Measurements from ENCODE around the gene SMIM32. TPM values are rescaled to one million over a fixed set of nuclear protein-coding genes. Genes with fewer than 3 reads are reported as not detected.

The SMIM32 gene
- total and polyA plus RNA-seq, 12 donors: not detected

DNA sequence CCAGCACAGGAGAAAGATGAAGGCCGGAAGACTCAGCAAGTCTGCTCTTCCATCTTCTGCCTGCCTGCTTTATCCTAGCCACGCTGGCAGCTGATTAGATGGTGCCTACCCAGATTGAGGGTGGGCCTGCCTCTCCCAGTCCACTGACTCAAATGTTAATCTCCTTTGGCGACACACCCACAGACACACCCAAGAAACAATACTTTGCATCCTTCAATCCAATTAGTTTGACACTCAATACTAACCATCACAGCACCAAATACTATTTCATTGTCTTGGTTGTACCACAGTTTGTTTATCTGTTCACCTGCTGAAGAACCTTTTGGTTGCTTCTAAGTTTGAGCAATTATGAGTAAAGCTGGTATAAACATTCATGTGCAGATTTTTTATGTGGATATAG, 23.7 kb downstream of the SMIM32 start:
- no peak overlapping the region for H3K4me3 ChIP-seq
- intact Hi-C loops (cut with DNase I): no loop called here
- 95 to 100% (median 98%) methylated on average over 3 of the region's 3 CpGs for WGBS, 4 donors
- no peaks in the 10 kb centered on the region for H3K4me1 ChIP-seq (replicated peaks in 1 of 2)
- H3K27me3 ChIP-seq: no peaks in the 10 kb centered on the region
- DNase-seq: no peak
- TF ChIP-seq POLR2A (IDR thresholded peaks at IDR 0.05): no peak
- TF ChIP-seq, protein P1, sequence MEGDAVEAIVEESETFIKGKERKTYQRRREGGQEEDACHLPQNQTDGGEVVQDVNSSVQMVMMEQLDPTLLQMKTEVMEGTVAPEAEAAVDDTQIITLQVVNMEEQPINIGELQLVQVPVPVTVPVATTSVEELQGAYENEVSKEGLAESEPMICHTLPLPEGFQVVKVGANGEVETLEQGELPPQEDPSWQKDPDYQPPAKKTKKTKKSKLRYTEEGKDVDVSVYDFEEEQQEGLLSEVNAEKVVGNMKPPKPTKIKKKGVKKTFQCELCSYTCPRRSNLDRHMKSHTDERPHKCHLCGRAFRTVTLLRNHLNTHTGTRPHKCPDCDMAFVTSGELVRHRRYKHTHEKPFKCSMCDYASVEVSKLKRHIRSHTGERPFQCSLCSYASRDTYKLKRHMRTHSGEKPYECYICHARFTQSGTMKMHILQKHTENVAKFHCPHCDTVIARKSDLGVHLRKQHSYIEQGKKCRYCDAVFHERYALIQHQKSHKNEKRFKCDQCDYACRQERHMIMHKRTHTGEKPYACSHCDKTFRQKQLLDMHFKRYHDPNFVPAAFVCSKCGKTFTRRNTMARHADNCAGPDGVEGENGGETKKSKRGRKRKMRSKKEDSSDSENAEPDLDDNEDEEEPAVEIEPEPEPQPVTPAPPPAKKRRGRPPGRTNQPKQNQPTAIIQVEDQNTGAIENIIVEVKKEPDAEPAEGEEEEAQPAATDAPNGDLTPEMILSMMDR (IDR thresholded peaks at IDR 0.05): no peak
- peaks cover 0 to 14% of the 10 kb centered on the region in 2 donors for H3K36me3 ChIP-seq (replicated peaks in 1 of 2)
- H3K27ac ChIP-seq: no peak overlapping the region
- no peaks in the 10 kb centered on the region for H3K9me3 ChIP-seq (replicated peaks in 1 of 3)

DNA sequence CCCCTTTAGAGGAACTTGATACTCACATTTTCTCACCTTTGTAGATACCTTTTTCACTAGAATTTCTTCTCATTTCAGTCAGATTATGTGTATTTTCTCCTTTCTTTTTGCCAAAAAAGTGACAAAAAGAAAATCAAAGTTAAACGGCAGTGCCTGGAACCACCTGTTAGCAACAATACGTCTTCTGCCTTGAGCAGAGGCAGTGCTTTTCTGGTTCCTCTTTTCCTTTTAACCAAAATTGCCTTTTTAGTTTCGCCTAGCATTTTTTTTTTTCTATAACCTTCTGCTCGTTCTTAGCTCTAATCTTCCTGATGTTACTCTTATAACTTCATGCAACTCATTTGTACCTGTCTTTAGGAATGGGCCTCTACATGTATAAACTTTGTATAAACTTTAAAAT, 26.1 kb downstream of the SMIM32 start:
- TF ChIP-seq POLR2A (IDR thresholded peaks at IDR 0.05): no peak
- TF ChIP-seq, protein P1 (IDR thresholded peaks at IDR 0.05): no peak
- no peaks in the 10 kb centered on the region for H3K9me3 ChIP-seq (replicated peaks in 1 of 3)
- H3K27me3 ChIP-seq: no peaks in the 10 kb centered on the region
- no peaks in the 10 kb centered on the region for H3K4me1 ChIP-seq (replicated peaks in 1 of 2)
- DNase-seq: no peak
- peaks cover 0 to 10% of the 10 kb centered on the region in 2 donors for H3K36me3 ChIP-seq (replicated peaks in 1 of 2)
- H3K27ac ChIP-seq: no peak overlapping the region
- intact Hi-C loops (cut with DNase I): no loop called here
- 78 to 82% (median 81%) methylated on average over 4 of the region's 4 CpGs for WGBS, 4 donors
- H3K4me3 ChIP-seq: no peak overlapping the region

DNA sequence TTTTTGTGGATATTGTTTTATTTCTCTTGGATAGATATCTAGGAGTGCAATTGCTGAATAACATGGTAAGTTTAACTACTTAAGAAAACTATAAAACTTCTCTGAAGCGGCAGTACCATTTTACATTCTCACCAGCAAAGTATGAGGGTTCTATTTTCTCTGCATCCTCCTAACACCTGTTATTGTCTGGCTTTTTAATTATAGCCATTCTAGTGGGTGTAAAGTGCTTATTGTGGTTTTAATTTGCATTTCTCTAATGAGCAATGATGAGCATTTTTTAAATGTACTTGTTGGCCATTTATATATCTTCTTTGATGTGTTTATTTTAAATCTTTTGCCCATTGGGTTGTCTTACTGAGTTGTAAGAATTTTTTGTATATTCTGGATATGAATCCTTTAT, 28.7 kb downstream of the SMIM32 start:
- Histone ChIP-seq H3K4me1 (replicated peaks in 1 of 2) (peaks cover 0 to 6% of the 10 kb centered on the region in 2 donors), H3K27ac (no peak overlapping the region), H3K9me3 (replicated peaks in 1 of 3) (no peaks in the 10 kb centered on the region), H3K4me3 (no peak overlapping the region), H3K27me3 (no peaks in the 10 kb centered on the region), H3K36me3 (replicated peaks in 1 of 2) (peaks cover 0 to 10% of the 10 kb centered on the region in 2 donors)
- TF ChIP-seq, protein P1 (IDR thresholded peaks at IDR 0.05): no peak
- no peak for TF ChIP-seq POLR2A (IDR thresholded peaks at IDR 0.05)
- intact Hi-C loops (cut with DNase I): no loop called here
- no peak for DNase-seq
- 93 to 100% (median 96%) methylated on average over 1 of the region's 1 CpG for WGBS, 4 donors

DNA sequence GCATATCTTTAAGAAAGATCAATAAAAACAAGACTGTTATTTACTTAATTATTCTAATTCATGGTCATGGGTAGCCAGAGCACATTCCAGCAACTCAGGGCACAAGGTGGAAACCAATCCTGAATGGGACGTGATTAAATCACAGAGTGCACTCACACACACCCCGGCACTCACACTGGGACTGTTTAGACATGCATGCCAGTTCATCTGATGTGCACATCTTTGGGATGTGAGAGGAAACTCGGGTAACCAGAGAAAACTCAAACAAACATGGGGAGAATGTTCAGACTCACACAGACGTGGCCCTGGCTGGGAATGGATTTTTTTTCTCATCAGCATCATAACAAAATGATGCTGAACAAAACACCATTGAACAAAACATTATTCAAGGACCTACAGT, 31.0 kb downstream of the SMIM32 start:
- 72 to 81% (median 73%) methylated on average over 4 of the region's 4 CpGs for WGBS, 4 donors
- no peak overlapping the region for H3K27ac ChIP-seq
- no peaks in the 10 kb centered on the region for H3K9me3 ChIP-seq (replicated peaks in 1 of 3)
- TF ChIP-seq, protein P1 (IDR thresholded peaks at IDR 0.05): no peak
- TF ChIP-seq POLR2A (IDR thresholded peaks at IDR 0.05): no peak
- peaks cover 0 to 10% of the 10 kb centered on the region in 2 donors for H3K36me3 ChIP-seq (replicated peaks in 1 of 2)
- H3K4me3 ChIP-seq: no peak overlapping the region
- DNase-seq: no peak
- intact Hi-C loops (cut with DNase I): no loop called here
- H3K27me3 ChIP-seq: no peaks in the 10 kb centered on the region
- H3K4me1 ChIP-seq (replicated peaks in 1 of 2): peaks cover 0 to 6% of the 10 kb centered on the region in 2 donors

All from adrenal gland (tissue), 12 donors.